ENCODE data around the gene TBC1D12.

DNA sequence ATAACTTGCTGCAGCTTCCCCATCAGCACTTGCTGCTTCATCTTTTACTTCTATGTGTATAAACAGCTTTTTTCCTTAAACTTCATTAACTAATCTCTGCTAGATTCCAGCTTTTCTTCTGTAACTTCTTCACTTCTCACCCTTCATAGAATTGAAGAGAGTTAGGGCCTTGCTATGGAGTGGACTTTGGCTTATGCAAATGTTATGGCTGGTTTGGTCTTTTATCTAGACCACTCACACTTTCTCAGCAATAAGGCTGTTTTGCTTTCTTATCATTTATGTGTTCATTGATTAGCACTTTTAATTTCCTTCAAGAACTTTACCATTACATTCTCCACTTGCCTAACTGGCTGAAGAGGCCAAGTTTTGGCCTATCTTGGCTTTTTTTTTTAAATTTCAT is 79.1 kb downstream of the TBC1D12 start:
- TF ChIP-seq CTCF (IDR thresholded peaks at IDR 0.05; ENCODE audit: low read length) (no peak), EZH2 (IDR thresholded peaks at IDR 0.05; ENCODE audit: borderline replicate concordance, low read length) (no peak)
